HepG2 (cell line): ENCODE data around the gene ZNF618. TPM values are rescaled to one million over a fixed set of nuclear protein-coding genes. Genes with fewer than 3 reads are reported as not detected.

ENCODE experiments used
- PHF21A ChIP-seq: sonication (generic); formaldehyde crosslinking; IDR thresholded peaks from 2 replicates; pipeline ENCODE4 v1.5.0; 2020; ENCODE audit warnings: mild to moderate bottlenecking, missing genetic modification reagents
- TSC22D2 ChIP-seq: sonication (generic); formaldehyde crosslinking; IDR thresholded peaks from 2 replicates; pipeline ENCODE4 v1.5.1; 2020; ENCODE audit warnings: missing genetic modification reagents, mild to moderate bottlenecking, borderline replicate concordance
- ZNF562 ChIP-seq: sonication (generic); formaldehyde crosslinking; IDR thresholded peaks from 2 replicates; pipeline ENCODE4 v1.8.0; 2022; ENCODE audit warnings: missing genetic modification reagents, borderline replicate concordance
- ZNF709 ChIP-seq: sonication (generic); formaldehyde crosslinking; IDR thresholded peaks from 2 replicates; pipeline ENCODE4 v1.5.0; 2020; ENCODE audit warnings: mild to moderate bottlenecking, missing genetic modification reagents
- ZNF746 ChIP-seq: sonication (generic); formaldehyde crosslinking; IDR thresholded peaks from 2 replicates; pipeline ENCODE4 v1.8.0; 2022; ENCODE audit warnings: mild to moderate bottlenecking, missing genetic modification reagents
- polyA plus RNA-seq, 8 experiments: library from polyadenylated mRNA; depleted of rRNA in 3 of 8; stranded (reverse) in 7 of 8; unstranded in 1 of 8; fragments of >200 nt; fragmentation: Illumina TruSeq in 4 of 8; extraction: Trizol in 4 of 8; gene quantifications; 2 replicates each; pipeline versions ENCODE4 v1.2.1 to v1.2.3, GENCODE V29; 2011 to 2016; ENCODE audit warnings: low read depth in 4 of 8, missing spikeins in 1 of 8, mixed read lengths in 1 of 8; ENCODE audit not compliant: insufficient read depth in 1 of 8
- total RNA-seq, 5 experiments: library from RNA; depleted of rRNA; stranded (reverse); fragments of >200 nt; fragmentation: Illumina TruSeq; extraction: Trizol; gene quantifications; 2 replicates each; pipeline ENCODE4 v1.2.3, GENCODE V29; 2016; ENCODE audit warnings: low read depth in 1 of 5
- TF ChIP-seq, protein P1 (sequence below): sonication (generic); formaldehyde crosslinking; IDR thresholded peaks from 2 replicates; pipeline ENCODE4 v1.9.0; 2021; ENCODE audit warnings: mild to moderate bottlenecking, missing genetic modification reagents
- TF ChIP-seq, protein P2 (sequence below): sonication (generic); formaldehyde crosslinking; IDR thresholded peaks from 2 replicates; pipeline ENCODE4 v1.4.0; 2020; ENCODE audit warnings: missing genetic modification reagents, borderline replicate concordance
- TF ChIP-seq, protein P3 (sequence below): IDR thresholded peaks from 2 replicates; pipeline ENCODE4 v1.6.1; 2018; ENCODE audit warnings: missing genetic modification reagents, mild to moderate bottlenecking, missing compliant biosample characterization
- TF ChIP-seq, protein P4 (sequence below): sonication (generic); formaldehyde crosslinking; IDR thresholded peaks from 2 replicates; pipeline ENCODE4; 2020; ENCODE audit warnings: missing genetic modification reagents, mild to moderate bottlenecking, borderline replicate concordance
- TF ChIP-seq, protein P5 (sequence below): sonication (generic); formaldehyde crosslinking; conservative IDR thresholded peaks from 2 replicates; pipeline ENCODE4 v1.4.0; 2020; ENCODE audit warnings: mild to moderate bottlenecking, missing genetic modification reagents, moderate library complexity

Gene ZNF618
- total and polyA plus RNA-seq, 2 of the 13 experiments (the other 11 are each of a cell fraction or from before 2014, with no cell fraction given): 0.07 TPM

DNA sequence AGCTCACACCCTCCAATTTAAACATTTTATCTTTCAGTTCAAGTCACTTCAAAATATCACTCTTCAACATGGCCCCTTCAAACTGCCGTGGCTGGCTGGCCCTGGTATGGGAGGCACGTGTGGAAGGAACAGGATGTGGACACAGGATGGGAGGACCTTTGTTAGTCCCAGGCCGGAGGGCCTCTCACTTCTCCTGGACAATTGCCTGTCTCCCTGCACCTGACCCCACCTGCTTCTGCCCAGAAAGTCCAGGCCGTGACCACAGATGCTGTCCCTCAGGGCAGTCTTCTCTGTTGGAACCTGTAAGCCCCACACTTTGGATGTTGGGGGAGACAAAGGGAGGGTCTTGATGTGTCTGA lies 182.6 kb downstream of the ZNF618 start (continued):
- TF ChIP-seq, protein P1, sequence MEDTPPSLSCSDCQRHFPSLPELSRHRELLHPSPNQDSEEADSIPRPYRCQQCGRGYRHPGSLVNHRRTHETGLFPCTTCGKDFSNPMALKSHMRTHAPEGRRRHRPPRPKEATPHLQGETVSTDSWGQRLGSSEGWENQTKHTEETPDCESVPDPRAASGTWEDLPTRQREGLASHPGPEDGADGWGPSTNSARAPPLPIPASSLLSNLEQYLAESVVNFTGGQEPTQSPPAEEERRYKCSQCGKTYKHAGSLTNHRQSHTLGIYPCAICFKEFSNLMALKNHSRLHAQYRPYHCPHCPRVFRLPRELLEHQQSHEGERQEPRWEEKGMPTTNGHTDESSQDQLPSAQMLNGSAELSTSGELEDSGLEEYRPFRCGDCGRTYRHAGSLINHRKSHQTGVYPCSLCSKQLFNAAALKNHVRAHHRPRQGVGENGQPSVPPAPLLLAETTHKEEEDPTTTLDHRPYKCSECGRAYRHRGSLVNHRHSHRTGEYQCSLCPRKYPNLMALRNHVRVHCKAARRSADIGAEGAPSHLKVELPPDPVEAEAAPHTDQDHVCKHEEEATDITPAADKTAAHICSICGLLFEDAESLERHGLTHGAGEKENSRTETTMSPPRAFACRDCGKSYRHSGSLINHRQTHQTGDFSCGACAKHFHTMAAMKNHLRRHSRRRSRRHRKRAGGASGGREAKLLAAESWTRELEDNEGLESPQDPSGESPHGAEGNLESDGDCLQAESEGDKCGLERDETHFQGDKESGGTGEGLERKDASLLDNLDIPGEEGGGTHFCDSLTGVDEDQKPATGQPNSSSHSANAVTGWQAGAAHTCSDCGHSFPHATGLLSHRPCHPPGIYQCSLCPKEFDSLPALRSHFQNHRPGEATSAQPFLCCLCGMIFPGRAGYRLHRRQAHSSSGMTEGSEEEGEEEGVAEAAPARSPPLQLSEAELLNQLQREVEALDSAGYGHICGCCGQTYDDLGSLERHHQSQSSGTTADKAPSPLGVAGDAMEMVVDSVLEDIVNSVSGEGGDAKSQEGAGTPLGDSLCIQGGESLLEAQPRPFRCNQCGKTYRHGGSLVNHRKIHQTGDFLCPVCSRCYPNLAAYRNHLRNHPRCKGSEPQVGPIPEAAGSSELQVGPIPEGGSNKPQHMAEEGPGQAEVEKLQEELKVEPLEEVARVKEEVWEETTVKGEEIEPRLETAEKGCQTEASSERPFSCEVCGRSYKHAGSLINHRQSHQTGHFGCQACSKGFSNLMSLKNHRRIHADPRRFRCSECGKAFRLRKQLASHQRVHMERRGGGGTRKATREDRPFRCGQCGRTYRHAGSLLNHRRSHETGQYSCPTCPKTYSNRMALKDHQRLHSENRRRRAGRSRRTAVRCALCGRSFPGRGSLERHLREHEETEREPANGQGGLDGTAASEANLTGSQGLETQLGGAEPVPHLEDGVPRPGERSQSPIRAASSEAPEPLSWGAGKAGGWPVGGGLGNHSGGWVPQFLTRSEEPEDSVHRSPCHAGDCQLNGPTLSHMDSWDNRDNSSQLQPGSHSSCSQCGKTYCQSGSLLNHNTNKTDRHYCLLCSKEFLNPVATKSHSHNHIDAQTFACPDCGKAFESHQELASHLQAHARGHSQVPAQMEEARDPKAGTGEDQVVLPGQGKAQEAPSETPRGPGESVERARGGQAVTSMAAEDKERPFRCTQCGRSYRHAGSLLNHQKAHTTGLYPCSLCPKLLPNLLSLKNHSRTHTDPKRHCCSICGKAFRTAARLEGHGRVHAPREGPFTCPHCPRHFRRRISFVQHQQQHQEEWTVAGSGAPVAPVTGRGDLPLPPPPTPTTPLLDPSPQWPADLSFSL (CRISPR knock-in tag): no peak
- TF ChIP-seq ZNF709 (CRISPR knock-in tag) (no peak; the same call in 1 of the 2 replicates), PHF21A (CRISPR knock-in tag) (no peak), TSC22D2 (CRISPR knock-in tag) (no peak), ZNF562 (CRISPR knock-in tag) (no peak), ZNF746 (CRISPR knock-in tag) (no peak)
- TF ChIP-seq, protein P2, sequence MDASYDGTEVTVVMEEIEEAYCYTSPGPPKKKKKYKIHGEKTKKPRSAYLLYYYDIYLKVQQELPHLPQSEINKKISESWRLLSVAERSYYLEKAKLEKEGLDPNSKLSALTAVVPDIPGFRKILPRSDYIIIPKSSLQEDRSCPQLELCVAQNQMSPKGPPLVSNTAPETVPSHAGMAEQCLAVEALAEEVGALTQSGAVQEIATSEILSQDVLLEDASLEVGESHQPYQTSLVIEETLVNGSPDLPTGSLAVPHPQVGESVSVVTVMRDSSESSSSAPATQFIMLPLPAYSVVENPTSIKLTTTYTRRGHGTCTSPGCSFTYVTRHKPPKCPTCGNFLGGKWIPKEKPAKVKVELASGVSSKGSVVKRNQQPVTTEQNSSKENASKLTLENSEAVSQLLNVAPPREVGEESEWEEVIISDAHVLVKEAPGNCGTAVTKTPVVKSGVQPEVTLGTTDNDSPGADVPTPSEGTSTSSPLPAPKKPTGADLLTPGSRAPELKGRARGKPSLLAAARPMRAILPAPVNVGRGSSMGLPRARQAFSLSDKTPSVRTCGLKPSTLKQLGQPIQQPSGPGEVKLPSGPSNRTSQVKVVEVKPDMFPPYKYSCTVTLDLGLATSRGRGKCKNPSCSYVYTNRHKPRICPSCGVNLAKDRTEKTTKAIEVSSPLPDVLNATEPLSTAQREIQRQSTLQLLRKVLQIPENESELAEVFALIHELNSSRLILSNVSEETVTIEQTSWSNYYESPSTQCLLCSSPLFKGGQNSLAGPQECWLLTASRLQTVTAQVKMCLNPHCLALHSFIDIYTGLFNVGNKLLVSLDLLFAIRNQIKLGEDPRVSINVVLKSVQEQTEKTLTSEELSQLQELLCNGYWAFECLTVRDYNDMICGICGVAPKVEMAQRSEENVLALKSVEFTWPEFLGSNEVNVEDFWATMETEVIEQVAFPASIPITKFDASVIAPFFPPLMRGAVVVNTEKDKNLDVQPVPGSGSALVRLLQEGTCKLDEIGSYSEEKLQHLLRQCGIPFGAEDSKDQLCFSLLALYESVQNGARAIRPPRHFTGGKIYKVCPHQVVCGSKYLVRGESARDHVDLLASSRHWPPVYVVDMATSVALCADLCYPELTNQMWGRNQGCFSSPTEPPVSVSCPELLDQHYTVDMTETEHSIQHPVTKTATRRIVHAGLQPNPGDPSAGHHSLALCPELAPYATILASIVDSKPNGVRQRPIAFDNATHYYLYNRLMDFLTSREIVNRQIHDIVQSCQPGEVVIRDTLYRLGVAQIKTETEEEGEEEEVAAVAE (CRISPR knock-in tag): no peak
- TF ChIP-seq, protein P3, sequence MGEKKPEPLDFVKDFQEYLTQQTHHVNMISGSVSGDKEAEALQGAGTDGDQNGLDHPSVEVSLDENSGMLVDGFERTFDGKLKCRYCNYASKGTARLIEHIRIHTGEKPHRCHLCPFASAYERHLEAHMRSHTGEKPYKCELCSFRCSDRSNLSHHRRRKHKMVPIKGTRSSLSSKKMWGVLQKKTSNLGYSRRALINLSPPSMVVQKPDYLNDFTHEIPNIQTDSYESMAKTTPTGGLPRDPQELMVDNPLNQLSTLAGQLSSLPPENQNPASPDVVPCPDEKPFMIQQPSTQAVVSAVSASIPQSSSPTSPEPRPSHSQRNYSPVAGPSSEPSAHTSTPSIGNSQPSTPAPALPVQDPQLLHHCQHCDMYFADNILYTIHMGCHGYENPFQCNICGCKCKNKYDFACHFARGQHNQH: no peak; the same call in 1 of the 2 replicates
- TF ChIP-seq, protein P4, sequence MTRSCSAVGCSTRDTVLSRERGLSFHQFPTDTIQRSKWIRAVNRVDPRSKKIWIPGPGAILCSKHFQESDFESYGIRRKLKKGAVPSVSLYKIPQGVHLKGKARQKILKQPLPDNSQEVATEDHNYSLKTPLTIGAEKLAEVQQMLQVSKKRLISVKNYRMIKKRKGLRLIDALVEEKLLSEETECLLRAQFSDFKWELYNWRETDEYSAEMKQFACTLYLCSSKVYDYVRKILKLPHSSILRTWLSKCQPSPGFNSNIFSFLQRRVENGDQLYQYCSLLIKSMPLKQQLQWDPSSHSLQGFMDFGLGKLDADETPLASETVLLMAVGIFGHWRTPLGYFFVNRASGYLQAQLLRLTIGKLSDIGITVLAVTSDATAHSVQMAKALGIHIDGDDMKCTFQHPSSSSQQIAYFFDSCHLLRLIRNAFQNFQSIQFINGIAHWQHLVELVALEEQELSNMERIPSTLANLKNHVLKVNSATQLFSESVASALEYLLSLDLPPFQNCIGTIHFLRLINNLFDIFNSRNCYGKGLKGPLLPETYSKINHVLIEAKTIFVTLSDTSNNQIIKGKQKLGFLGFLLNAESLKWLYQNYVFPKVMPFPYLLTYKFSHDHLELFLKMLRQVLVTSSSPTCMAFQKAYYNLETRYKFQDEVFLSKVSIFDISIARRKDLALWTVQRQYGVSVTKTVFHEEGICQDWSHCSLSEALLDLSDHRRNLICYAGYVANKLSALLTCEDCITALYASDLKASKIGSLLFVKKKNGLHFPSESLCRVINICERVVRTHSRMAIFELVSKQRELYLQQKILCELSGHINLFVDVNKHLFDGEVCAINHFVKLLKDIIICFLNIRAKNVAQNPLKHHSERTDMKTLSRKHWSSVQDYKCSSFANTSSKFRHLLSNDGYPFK (CRISPR knock-in tag): no peak
- TF ChIP-seq, protein P5, sequence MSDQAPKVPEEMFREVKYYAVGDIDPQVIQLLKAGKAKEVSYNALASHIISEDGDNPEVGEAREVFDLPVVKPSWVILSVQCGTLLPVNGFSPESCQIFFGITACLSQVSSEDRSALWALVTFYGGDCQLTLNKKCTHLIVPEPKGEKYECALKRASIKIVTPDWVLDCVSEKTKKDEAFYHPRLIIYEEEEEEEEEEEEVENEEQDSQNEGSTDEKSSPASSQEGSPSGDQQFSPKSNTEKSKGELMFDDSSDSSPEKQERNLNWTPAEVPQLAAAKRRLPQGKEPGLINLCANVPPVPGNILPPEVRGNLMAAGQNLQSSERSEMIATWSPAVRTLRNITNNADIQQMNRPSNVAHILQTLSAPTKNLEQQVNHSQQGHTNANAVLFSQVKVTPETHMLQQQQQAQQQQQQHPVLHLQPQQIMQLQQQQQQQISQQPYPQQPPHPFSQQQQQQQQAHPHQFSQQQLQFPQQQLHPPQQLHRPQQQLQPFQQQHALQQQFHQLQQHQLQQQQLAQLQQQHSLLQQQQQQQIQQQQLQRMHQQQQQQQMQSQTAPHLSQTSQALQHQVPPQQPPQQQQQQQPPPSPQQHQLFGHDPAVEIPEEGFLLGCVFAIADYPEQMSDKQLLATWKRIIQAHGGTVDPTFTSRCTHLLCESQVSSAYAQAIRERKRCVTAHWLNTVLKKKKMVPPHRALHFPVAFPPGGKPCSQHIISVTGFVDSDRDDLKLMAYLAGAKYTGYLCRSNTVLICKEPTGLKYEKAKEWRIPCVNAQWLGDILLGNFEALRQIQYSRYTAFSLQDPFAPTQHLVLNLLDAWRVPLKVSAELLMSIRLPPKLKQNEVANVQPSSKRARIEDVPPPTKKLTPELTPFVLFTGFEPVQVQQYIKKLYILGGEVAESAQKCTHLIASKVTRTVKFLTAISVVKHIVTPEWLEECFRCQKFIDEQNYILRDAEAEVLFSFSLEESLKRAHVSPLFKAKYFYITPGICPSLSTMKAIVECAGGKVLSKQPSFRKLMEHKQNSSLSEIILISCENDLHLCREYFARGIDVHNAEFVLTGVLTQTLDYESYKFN (CRISPR knock-in tag): peak; percentile 24; the same call in 1 of the 2 replicates
